22Rv1 (cell line): ENCODE data around the gene WDR70.

Source experiments
- CTCF ChIP-seq: fragments of 450-650 bp; IDR thresholded peaks from 2 replicates; pipeline ENCODE4 v1.5.1; 2017; ENCODE audit warnings: mild to moderate bottlenecking
- ZFX ChIP-seq: fragments of 450-650 bp; IDR thresholded peaks from 2 replicates; pipeline ENCODE4 v1.6.1; 2017; ENCODE audit warnings: antibody characterized with exemption, borderline replicate concordance

GRCh38 chr5:37771731-37772130 lies 392.6 kb downstream of the WDR70 start:
- no peak for TF ChIP-seq CTCF
- no peak for TF ChIP-seq ZFX
